Measurements from ENCODE around the gene GNA15. TPM values are rescaled to one million over a fixed set of nuclear protein-coding genes. Genes with fewer than 3 reads are reported as not detected.

GNA15 gene
- total RNA-seq, 2 donors from 2014 or later = 13.0 to 14.0 TPM

- Histone ChIP-seq H3K36me3 (no peaks in the 10 kb centered on the region), H3K4me3 (no peak overlapping the region), H3K27me3 (replicated peaks; ENCODE audit: insufficient read depth) (no peaks in the 10 kb centered on the region), H3K27ac (no peak overlapping the region), H3K9me3 (no peaks in the 10 kb centered on the region), H3K4me1 (ENCODE audit: control insufficient read depth in 1 of 2, low read depth in 2 of 2) (peaks cover 3 to 14% of the 10 kb centered on the region in 2 donors)
- TF ChIP-seq CTCF (IDR thresholded peaks at IDR 0.05) = no peak
- DNase-seq (ENCODE audit: low spot score) (no peak), ATAC-seq (ENCODE audit: insufficient number of reproducible peaks, low FRiP score, low read depth) (no peak)
These were observed 21.4 kb downstream of the GNA15 start for GRCh38 chr19:3157096-3157845.

GRCh38 chr19:3159565-3159964 lies 23.7 kb downstream of the GNA15 start:
- ATAC-seq (ENCODE audit: insufficient number of reproducible peaks, low FRiP score, low read depth) = no peak
- H3K4me1 ChIP-seq (ENCODE audit: control insufficient read depth in 1 of 2, low read depth in 2 of 2) = peaks cover 3 to 12% of the 10 kb centered on the region in 2 donors
- DNase-seq (ENCODE audit: low spot score) = no peak
- no peak overlapping the region for H3K4me3 ChIP-seq
- TF ChIP-seq CTCF (IDR thresholded peaks at IDR 0.05) = no peak
- no peaks in the 10 kb centered on the region for H3K9me3 ChIP-seq
- no peaks in the 10 kb centered on the region for H3K27me3 ChIP-seq (replicated peaks; ENCODE audit: insufficient read depth)
- H3K36me3 ChIP-seq = no peaks in the 10 kb centered on the region
- no peak overlapping the region for H3K27ac ChIP-seq

GRCh38 chr19:3160219-3160618 lies 24.4 kb downstream of the GNA15 start:
- H3K27ac ChIP-seq = no peak overlapping the region
- ATAC-seq (ENCODE audit: insufficient number of reproducible peaks, low FRiP score, low read depth) = no peak

GRCh38 chr19:3161453-3161852 lies 25.6 kb downstream of the GNA15 start:
- H3K36me3 ChIP-seq = no peaks in the 10 kb centered on the region
- no peak for ATAC-seq (ENCODE audit: insufficient number of reproducible peaks, low FRiP score, low read depth)
- no peaks in the 10 kb centered on the region for H3K4me1 ChIP-seq (ENCODE audit: control insufficient read depth in 1 of 2, low read depth in 2 of 2)
- no peak overlapping the region for H3K27ac ChIP-seq
- no peak for TF ChIP-seq CTCF (IDR thresholded peaks at IDR 0.05)
- DNase-seq (ENCODE audit: low spot score) = no peak
- no peaks in the 10 kb centered on the region for H3K27me3 ChIP-seq (replicated peaks; ENCODE audit: insufficient read depth)
- H3K9me3 ChIP-seq = no peaks in the 10 kb centered on the region
- no peak overlapping the region for H3K4me3 ChIP-seq

More at GRCh38 chr19:3160219-3160618, 24.4 kb downstream of the GNA15 start:
- Histone ChIP-seq H3K4me3 (no peak overlapping the region), H3K9me3 (no peaks in the 10 kb centered on the region), H3K36me3 (no peaks in the 10 kb centered on the region), H3K4me1 (ENCODE audit: control insufficient read depth in 1 of 2, low read depth in 2 of 2) (peaks cover 0 to 5% of the 10 kb centered on the region in 2 donors), H3K27me3 (replicated peaks; ENCODE audit: insufficient read depth) (no peaks in the 10 kb centered on the region)
- no peak for TF ChIP-seq CTCF (IDR thresholded peaks at IDR 0.05)
- DNase-seq (ENCODE audit: low spot score) = no peak

- Histone ChIP-seq H3K27ac (no peak overlapping the region), H3K9me3 (no peaks in the 10 kb centered on the region), H3K4me3 (no peak overlapping the region), H3K4me1 (ENCODE audit: control insufficient read depth in 1 of 2, low read depth in 2 of 2) (no peaks in the 10 kb centered on the region), H3K36me3 (no peaks in the 10 kb centered on the region), H3K27me3 (replicated peaks; ENCODE audit: insufficient read depth) (no peaks in the 10 kb centered on the region)
- no peak for TF ChIP-seq CTCF (IDR thresholded peaks at IDR 0.05)
- ATAC-seq (ENCODE audit: insufficient number of reproducible peaks, low FRiP score, low read depth) (no peak), DNase-seq (ENCODE audit: low spot score) (no peak)
These were observed 26.8 kb downstream of the GNA15 start for GRCh38 chr19:3162418-3163229.
